GM21423 (cell line): ENCODE results near the gene PALM2AKAP2.

Experiments used
- ATAC-seq: cut with Tn5 transposase; IDR thresholded peaks from one replicate; pipeline ENCODE4 v1.9.1; 2021; ENCODE audit warnings: mild to moderate bottlenecking, moderate library complexity; ENCODE audit not compliant: unreplicated experiment

PALM2AKAP2 gene

GRCh38 chr9:109771087-109771486, 8.9 kb upstream of the PALM2AKAP2 start:
- no peak for ATAC-seq

DNA sequence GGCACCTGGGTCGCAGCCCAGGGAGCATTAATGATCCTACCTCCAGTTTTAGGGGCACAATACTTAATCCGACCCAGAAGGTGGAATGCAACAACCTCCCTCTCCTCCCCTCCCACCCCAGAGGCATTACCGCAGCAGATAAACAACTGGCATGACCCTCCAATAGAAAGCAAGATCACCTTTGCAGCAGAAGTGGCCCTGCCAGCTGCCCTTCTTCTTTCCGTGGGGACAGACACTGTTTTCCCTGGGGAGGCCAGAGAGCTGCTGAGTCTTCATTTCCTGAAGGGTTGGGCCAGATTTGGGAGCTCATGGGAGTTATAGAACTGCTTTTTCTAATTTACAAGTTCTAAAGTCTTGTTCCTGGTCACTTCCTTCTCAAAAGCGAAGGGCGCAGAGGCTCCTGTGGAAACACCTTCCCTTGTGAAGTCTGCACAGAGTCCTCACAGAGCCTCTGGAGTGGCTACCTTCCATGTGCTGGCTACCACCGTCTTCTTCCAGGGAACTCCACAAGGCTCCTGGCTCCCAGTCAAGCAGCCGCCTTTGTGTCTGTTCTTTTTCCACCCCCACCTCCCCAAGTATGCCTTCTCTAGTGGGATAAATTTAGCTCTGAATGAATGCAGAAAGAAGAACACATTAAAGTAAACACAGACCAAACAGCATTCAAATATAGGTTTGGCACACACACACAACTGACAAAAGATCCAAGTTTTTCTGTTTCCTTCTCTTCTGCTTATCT, 8.0 kb upstream of the PALM2AKAP2 start:
- ATAC-seq, result no peak

DNA sequence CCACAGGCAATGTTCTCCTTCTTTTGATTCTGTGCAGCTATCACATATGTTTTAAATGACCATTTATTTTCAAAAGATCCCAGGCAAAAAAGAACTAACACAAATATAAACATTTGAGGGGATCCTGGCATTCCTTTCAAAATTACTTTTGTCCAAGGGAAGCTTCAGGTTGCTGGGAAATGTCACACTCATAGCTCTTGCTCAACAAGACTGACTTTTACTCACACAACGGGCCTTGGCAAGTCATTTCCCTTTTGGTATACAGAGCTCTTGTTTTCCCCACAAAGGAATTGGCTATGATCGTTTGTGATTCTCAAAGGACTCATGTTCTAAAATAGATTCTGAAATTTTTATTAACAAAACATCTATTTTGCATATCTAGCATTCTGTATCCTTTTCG, 4.5 kb upstream of the PALM2AKAP2 start:
- no peak for ATAC-seq

DNA sequence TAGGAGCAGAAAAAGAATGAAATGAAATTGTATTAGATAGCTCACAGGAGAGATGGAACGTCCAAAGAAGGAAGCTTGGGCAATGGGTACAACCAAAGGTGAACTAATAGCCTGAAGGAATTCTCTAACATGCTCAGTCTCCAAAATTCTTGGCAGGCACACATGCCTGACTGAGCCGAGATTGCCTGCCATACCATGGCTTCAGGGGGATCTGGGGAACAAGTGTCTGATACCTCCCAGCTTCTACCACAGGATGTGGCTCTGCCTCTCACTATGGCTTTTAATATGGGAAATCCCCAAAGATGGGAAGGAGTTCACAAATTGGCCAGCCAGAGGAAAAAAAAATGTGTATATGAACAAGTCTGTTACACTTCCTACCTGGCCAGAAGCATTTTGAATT, 3.6 kb upstream of the PALM2AKAP2 start:
- no peak for ATAC-seq

GRCh38 chr9:109780453-109781033, 545 bp downstream of the PALM2AKAP2 start:
- no peak for ATAC-seq

DNA sequence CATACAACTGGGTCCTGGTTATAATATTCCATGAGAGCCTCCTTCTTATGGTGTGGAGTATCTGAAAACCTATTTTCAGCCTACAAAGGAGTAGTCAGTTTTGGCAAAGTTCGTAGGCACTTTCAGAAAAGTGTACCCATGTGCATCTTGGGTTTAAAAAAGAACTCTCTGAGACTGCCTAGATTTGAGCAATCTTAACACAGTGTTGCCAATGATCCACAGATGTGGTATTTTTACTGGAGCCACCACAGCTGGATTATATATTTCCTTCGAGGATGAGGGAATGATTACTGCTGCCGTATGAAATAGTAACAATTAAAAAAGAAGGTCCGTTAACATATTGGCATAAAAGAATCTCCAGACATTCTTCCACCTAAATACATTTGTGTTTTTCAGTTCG, 1.1 kb downstream of the PALM2AKAP2 start:
- no peak for ATAC-seq

GRCh38 chr9:109781541-109782197, 1.7 kb downstream of the PALM2AKAP2 start:
- ATAC-seq, result no peak

GRCh38 chr9:109787735-109788134, 7.7 kb downstream of the PALM2AKAP2 start:
- no peak for ATAC-seq

DNA sequence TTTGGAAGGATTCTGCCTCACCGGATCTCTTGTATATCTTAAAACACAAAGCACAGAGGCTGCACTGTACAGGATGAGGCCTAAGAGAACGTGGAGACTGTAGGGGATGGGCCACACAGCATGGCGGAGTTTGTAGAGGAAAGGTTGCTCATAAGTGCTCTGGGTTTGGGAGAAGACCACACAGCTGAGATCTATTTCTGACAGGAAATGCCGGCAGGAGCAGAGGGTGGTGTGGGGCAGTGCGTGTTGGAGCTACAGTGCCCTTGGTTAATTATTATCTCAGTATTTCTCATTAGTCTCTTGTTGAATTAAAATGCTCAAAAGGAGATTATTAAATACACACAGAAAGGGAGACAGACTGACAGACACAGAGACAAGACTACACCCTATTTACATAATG, 9.6 kb downstream of the PALM2AKAP2 start:
- no peak for ATAC-seq

GRCh38 chr9:109789971-109790370, 10.0 kb downstream of the PALM2AKAP2 start:
- ATAC-seq, result no peak

GRCh38 chr9:109791003-109791677, 11.1 kb downstream of the PALM2AKAP2 start:
- ATAC-seq, result no peak

DNA sequence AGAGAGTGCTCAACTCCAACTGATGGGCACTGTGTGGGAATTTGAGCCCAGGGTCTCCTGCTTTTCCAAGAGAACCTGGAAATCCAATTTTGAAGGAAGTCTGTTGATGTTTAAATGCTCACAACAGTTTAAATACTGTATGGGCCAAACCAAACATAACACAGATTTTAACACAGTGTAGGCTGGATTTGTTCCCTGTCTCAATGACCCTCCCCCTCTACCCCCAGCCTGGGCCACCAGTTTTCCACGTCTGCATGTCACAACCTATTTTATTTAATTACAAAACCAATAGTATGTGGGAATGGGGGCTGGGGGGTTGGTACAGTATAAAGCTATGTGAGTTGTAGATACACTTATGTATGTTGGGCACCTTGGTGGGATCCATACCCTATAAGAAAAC, 11.7 kb downstream of the PALM2AKAP2 start:
- no peak for ATAC-seq

- no peak for ATAC-seq
These were observed 13.1 kb downstream of the PALM2AKAP2 start for GRCh38 chr9:109792951-109793546.

DNA sequence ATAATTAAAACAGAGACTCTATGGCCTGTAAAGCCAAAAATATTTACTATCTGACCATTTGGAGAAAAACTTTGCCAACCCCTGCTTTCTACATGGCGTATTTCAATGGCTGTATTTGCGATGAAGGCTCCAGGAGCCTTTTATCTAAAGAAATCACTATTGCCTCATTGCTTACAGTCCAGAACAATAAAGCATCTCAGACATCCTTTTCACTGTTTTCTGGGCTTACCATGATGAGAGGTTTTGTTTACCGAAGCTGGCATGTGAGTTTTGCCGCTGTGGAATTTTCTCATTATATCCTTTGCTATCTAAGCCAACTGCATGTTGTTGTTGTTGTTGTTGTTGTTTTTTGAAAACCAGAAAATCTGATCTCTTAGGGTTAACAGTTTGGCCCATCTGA, 13.9 kb downstream of the PALM2AKAP2 start:
- no peak for ATAC-seq

DNA sequence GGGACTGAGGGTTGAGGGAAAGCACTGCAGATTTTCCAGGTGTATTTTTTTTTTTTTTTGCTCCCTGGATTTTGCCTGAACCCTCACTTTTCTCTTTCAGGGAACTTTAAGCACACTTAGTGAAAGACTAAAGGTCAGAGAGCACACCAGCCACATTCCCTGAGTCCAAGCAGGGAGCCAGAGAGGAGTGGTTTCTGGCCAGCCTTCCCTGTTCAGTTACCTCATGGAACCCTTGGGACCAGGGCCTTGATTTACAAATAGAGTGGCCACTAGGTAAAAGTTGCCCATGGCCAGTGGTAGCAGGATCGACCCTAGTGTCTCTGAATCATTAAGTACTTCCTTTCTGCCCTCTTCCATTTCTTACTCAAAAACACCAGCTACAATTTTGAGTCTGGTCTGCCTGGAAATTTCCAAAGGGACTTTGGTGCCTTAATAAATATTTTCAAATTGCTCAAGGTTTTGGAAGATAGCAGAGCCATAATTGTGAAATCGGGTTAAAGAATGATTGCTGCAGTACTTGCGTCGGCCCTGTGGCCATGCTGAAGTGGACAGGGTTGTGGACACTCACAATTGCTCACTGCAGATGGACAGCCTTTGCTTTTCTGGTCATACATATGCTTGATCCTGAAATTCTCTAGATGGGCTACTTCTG, 14.5 kb downstream of the PALM2AKAP2 start:
- ATAC-seq, result no peak

GRCh38 chr9:109795613-109796012, 15.6 kb downstream of the PALM2AKAP2 start:
- no peak for ATAC-seq

DNA sequence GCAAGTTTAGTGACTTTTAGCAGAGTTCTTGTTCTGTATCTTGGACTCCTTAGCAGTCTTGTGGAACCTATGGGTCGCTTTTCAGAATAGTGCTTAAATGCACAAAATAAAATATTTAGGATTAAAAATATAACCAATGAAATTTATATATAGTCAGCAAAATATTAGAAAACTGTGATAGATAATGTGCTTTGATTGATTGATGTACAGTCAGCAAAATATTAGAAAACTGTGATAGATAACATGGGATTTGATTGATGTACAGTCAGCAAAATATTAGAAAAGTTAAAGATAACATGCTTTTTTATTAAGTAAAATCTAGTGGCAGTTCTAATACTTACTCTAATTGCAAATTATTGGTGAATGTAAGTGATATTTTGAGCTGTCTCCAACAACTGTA, 16.1 kb downstream of the PALM2AKAP2 start:
- ATAC-seq, result no peak

GRCh38 chr9:109797006-109797405, 17.0 kb downstream of the PALM2AKAP2 start:
- no peak for ATAC-seq

DNA sequence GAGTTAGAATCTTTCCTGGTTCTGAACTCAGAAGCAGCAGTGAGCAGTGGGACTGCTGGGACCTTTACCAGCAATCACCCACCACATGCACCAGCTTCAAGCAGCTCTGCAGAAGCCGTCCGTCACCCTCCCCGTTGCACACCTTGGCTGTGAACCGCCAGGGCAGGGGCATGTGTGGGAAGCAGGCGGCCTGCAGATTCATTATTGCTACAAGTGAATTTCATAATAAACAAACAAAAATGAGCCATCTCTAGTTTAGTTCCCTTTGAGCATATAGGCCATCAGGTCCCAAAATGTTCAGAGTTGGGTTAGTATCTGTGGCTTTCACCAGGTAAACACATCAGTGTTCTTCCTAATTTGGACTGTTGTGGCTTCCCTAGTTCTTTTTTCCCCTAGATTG, 17.5 kb downstream of the PALM2AKAP2 start:
- no peak for ATAC-seq

DNA sequence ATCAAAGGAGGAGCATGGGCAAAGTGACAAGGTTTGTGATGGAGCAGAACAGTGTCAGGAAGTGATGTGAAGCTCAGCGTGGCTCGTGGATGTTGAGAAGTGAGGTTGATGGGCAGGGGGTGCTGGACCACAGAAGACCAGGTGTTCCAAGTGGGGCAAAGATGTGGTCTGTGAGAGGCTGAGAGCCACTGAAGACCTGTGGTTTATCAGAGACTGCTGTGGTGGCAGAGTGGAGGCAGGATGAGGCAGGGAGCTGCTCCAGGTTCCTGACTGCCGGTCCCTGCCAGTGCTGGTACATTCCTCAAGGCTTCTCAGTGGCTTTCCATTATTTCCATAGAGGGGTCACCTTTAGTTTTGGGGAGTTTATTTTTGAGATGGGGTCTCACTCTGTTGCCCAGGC, 19.1 kb downstream of the PALM2AKAP2 start:
- no peak for ATAC-seq

DNA sequence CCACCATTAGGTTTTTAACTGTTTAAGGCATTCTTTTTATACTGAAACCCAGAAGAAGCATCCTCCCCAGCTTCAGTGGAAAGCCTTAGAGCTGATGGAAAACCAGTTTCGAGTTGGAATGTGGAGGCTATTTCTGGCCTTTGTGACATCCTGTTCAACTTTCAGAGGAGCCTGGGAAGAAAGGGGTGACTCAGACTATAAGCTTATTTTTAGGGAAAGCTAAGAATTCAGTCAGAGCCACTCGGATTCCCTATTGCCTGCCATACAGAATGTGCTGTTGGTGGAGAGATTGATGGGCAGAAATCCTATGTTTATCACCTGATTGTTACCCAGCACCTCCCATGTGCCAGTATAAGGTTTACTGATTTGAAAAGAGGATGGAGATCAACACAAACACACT, 19.8 kb downstream of the PALM2AKAP2 start:
- no peak for ATAC-seq
